ENCODE measurements around the gene ADAM17. TPM values are rescaled to one million over a fixed set of nuclear protein-coding genes. Genes with fewer than 3 reads are reported as not detected.
A peak's percentile ranks its signal among the peaks of the same experiment; 100 is the strongest.

ADAM17 gene
- total and polyA plus RNA-seq, 2 of the 13 experiments (the other 11 are each of a cell fraction or from before 2014, with no cell fraction given): 6.5 to 33.4 TPM

- TF ChIP-seq MNT (IDR thresholded peaks at IDR 0.05): no peak
- TF ChIP-seq GATAD2A (CRISPR knock-in tag; IDR thresholded peaks at IDR 0.05): peak; percentile 43; the same call in 1 of the 2 replicates
- 0 out of 2 replicates have a peak, but pooled peaks have one; percentile 51 for TF ChIP-seq ZNF296 (CRISPR knock-in tag; conservative IDR thresholded peaks at IDR 0.05)
- peak; percentile 76; the same call in 1 of the 2 replicates for TF ChIP-seq BRF2 (CRISPR knock-in tag; IDR thresholded peaks at IDR 0.05)
- peak; percentile 88 for TF ChIP-seq ZNF12 (CRISPR knock-in tag; IDR thresholded peaks at IDR 0.05)
- peak; percentile 80; the same call in 1 of the 2 replicates for TF ChIP-seq PAXIP1 (CRISPR knock-in tag; conservative IDR thresholded peaks at IDR 0.05)
- TF ChIP-seq TOPORS (CRISPR knock-in tag; IDR thresholded peaks at IDR 0.05): no peak; the same call in none of the 2 replicates
- TF ChIP-seq HMG20A (CRISPR knock-in tag; IDR thresholded peaks at IDR 0.05; ENCODE audit: borderline replicate concordance): no peak
- TF ChIP-seq HBP1 (CRISPR knock-in tag; IDR thresholded peaks at IDR 0.05; ENCODE audit: low read depth): peak; percentile 91; the same call in 1 of the 2 replicates
- TF ChIP-seq ZNF597 (CRISPR knock-in tag; IDR thresholded peaks at IDR 0.05): no peak
- TF ChIP-seq HCFC1 (IDR thresholded peaks at IDR 0.05; ENCODE audit: low read depth, low read length): peak; percentile 54; the same call in 1 of the 2 replicates
- no peak for TF ChIP-seq MTF2 (CRISPR knock-in tag; IDR thresholded peaks at IDR 0.05; ENCODE audit: borderline replicate concordance)
- TF ChIP-seq ZFP36 (IDR thresholded peaks at IDR 0.05; ENCODE audit: borderline replicate concordance, low read depth, low read length, partially characterized antibody): no peak
- 0 out of 2 replicates have a peak, but pooled peaks have one; percentile 60 for TF ChIP-seq ZSCAN30 (CRISPR knock-in tag; IDR thresholded peaks at IDR 0.05)
- TF ChIP-seq ZFP90 (CRISPR knock-in tag; IDR thresholded peaks at IDR 0.05; ENCODE audit: borderline replicate concordance): peak; percentile 90; the same call in 1 of the 2 replicates
- peak; percentile 72 for TF ChIP-seq BCL6 (CRISPR knock-in tag; IDR thresholded peaks at IDR 0.05)
- TF ChIP-seq RBM22 (optimal IDR thresholded peaks at IDR 0.05; ENCODE audit: low read length): no peak
- TF ChIP-seq THAP11 (CRISPR knock-in tag; IDR thresholded peaks at IDR 0.05): peak; percentile 93
- peak; percentile 58 for TF ChIP-seq ZFP1 (CRISPR knock-in tag; IDR thresholded peaks at IDR 0.05)
- peak; percentile 86; the same call in 1 of the 2 replicates for TF ChIP-seq ZFP82 (CRISPR knock-in tag; IDR thresholded peaks at IDR 0.05; ENCODE audit: borderline replicate concordance)
- peak; percentile 90; the same call in 1 of the 2 replicates for TF ChIP-seq ZNF558 (CRISPR knock-in tag; IDR thresholded peaks at IDR 0.05; ENCODE audit: borderline replicate concordance)
Measured at GRCh38 chr2:9555297-9556120, at the start of gene ADAM17 (continued).
